Small intestine (tissue), 7 donors: ENCODE results near the gene RALB. TPM values are rescaled to one million over a fixed set of nuclear protein-coding genes. Genes with fewer than 3 reads are reported as not detected.

Experiments
- DNase-seq, 2 donors: peaks; one replicate each; pipeline versions ENCODE4 v3.0.0 to v3.0.0-alpha.2; 2013
- FAIRE-seq: peaks from 2 replicates; lab custom pipeline; 2012; peaks lifted over from hg19 to GRCh38; lab: Jason Lieb, UNC
- H3K27ac ChIP-seq, 3 donors: one replicate each; pipeline ENCODE4 v1.5.1; 2013; ENCODE audit warnings: low read length in 2 of 3, mild to moderate bottlenecking in 2 of 3, control low read depth in 1 of 3, inconsistent platforms in 1 of 3, low read depth in 1 of 3, moderate library complexity in 1 of 3
- H3K27me3 ChIP-seq, 3 donors: one replicate each; pipeline ENCODE4 v1.6.1; 2013; ENCODE audit warnings: low read length in 3 of 3, inconsistent platforms in 1 of 3; ENCODE audit not compliant: control insufficient read depth in 3 of 3, insufficient read depth in 3 of 3
- H3K36me3 ChIP-seq, 3 donors: one replicate each; pipeline ENCODE4 v1.6.1; 2013; ENCODE audit warnings: low read length in 3 of 3, inconsistent platforms in 1 of 3, low read depth in 1 of 3, mild to moderate bottlenecking in 1 of 3, moderate library complexity in 1 of 3; ENCODE audit not compliant: control insufficient read depth in 3 of 3, insufficient read depth in 2 of 3
- H3K4me1 ChIP-seq, 3 donors: one replicate each; pipeline ENCODE4 v1.6.1; 2013; ENCODE audit warnings: low read length in 2 of 3, inconsistent platforms in 1 of 3, low read depth in 1 of 3, mild to moderate bottlenecking in 1 of 3, moderate library complexity in 1 of 3; ENCODE audit not compliant: control insufficient read depth in 3 of 3, insufficient read depth in 2 of 3
- H3K4me3 ChIP-seq, 3 donors: one replicate each; pipeline ENCODE4 v1.5.1; 2013; ENCODE audit warnings: low read length in 3 of 3, control low read depth in 1 of 3, inconsistent platforms in 1 of 3, low read depth in 1 of 3, mild to moderate bottlenecking in 1 of 3, moderate library complexity in 1 of 3
- H3K9me3 ChIP-seq, 2 donors: one replicate each; pipeline ENCODE4 v1.6.1; 2013; ENCODE audit warnings: low read depth in 1 of 2, low read length in 1 of 2; ENCODE audit not compliant: control insufficient read depth in 2 of 2, insufficient read depth in 1 of 2
- WGBS, 3 donors: extraction: QIAGEN DNeasy Blood & Tissue Kit; methylation state at CpG; one replicate each; pipeline ENCODE4 v1.1.7; 2013; 5-methylcytosine and 5-hydroxymethylcytosine counted together
- polyA plus RNA-seq, 4 donors: library from polyadenylated mRNA; stranded (reverse) in 3 of 4; unstranded in 1 of 4; fragments of 200-250 nt in 3 of 4; fragments of 120-200 nt in 1 of 4; gene quantifications; one replicate each; pipeline versions ENCODE4 v1.2.1 to v1.2.3, GENCODE V29; 2013
- donor health status: healthy with polysubstance abuse.
- donor health status: control.
- donor health status: control.
- donor health status: Bipolar disorder and iron deficiency.
- donor health status: healthy.

Gene RALB
- polyA plus RNA-seq, 4 donors: 61.8 to 141 (median 75.3) TPM

GRCh38 chr2:120251880-120252224 is 800 bp upstream of the RALB start:
- H3K27ac ChIP-seq: peak overlapping the region; percentile 59 to 87 (median 86)
- peaks cover 0 to 3% (median 0%) of the 10 kb centered on the region in 3 donors for H3K36me3 ChIP-seq
- FAIRE-seq (no peak), DNase-seq (peak in 1 of 2 donors; percentile 71)
- peaks cover 0 to 3% of the 10 kb centered on the region in 2 donors for H3K9me3 ChIP-seq
- H3K27me3 ChIP-seq: peaks cover 0 to 3% (median 0%) of the 10 kb centered on the region in 3 donors
- H3K4me3 ChIP-seq: peak overlapping the region; percentile 59 to 82 (median 80)
- 5 to 14% (median 11%) methylated on average over 6 of the region's 6 CpGs for WGBS, 3 donors
- H3K4me1 ChIP-seq: peaks cover 0 to 15% (median 4%) of the 10 kb centered on the region in 3 donors

GRCh38 chr2:120253021-120253882 is 600 bp downstream of the RALB start:
- Histone ChIP-seq H3K4me1 (peaks cover 0 to 18% (median 7%) of the 10 kb centered on the region in 3 donors), H3K27ac (peak overlapping the region; percentile 75 to 93 (median 88)), H3K36me3 (peaks cover 0 to 4% (median 0%) of the 10 kb centered on the region in 3 donors), H3K9me3 (peaks cover 0 to 3% of the 10 kb centered on the region in 2 donors), H3K4me3 (peak overlapping the region; percentile 80 to 83 (median 82)), H3K27me3 (peaks cover 0 to 1% (median 0%) of the 10 kb centered on the region in 3 donors)
- FAIRE-seq (no peak), DNase-seq (peak; percentile 71 to 86)
- WGBS, 3 donors: 0 to 1% (median 0%) methylated on average over 40 to 60 of the region's 60 CpGs

- H3K4me1 ChIP-seq: peaks cover 0 to 18% (median 7%) of the 10 kb centered on the region in 3 donors
- peak overlapping the region in 2 of 3 donors; percentile 88 to 93 for H3K27ac ChIP-seq
- H3K4me3 ChIP-seq: peak overlapping the region; percentile 11 to 82 (median 80)
- WGBS, 3 donors: 62 to 83% (median 83%) methylated on average over 8 of the region's 8 CpGs
- peaks cover 0 to 8% (median 0%) of the 10 kb centered on the region in 3 donors for H3K36me3 ChIP-seq
- FAIRE-seq: no peak
- H3K27me3 ChIP-seq: no peaks in the 10 kb centered on the region
- H3K9me3 ChIP-seq: peaks cover 0 to 3% of the 10 kb centered on the region in 2 donors
- DNase-seq: no peak
These were observed 1.5 kb downstream of the RALB start for GRCh38 chr2:120254178-120254577.

- DNase-seq (no peak), FAIRE-seq (no peak)
- Histone ChIP-seq H3K4me3 (no peak overlapping the region), H3K4me1 (peaks cover 0 to 18% (median 7%) of the 10 kb centered on the region in 3 donors), H3K27me3 (no peaks in the 10 kb centered on the region), H3K36me3 (peaks cover 0 to 9% (median 0%) of the 10 kb centered on the region in 3 donors), H3K27ac (no peak overlapping the region), H3K9me3 (peaks cover 0 to 5% of the 10 kb centered on the region in 2 donors)
- WGBS, 3 donors: 73 to 93% (median 89%) methylated on average over 6 of the region's 6 CpGs
These were observed 2.4 kb downstream of the RALB start for GRCh38 chr2:120255071-120255470.

GRCh38 chr2:120255986-120256650 is 3.5 kb downstream of the RALB start:
- Histone ChIP-seq H3K4me1 (peaks cover 0 to 18% (median 7%) of the 10 kb centered on the region in 3 donors), H3K9me3 (peaks cover 3 to 13% of the 10 kb centered on the region in 2 donors), H3K27ac (peak overlapping the region in 1 of 3 donors; percentile 4), H3K27me3 (no peaks in the 10 kb centered on the region), H3K4me3 (no peak overlapping the region), H3K36me3 (peaks cover 0 to 13% (median 0%) of the 10 kb centered on the region in 3 donors)
- FAIRE-seq (no peak), DNase-seq (no peak)
- WGBS, 3 donors: 58 to 72% (median 68%) methylated on average over 9 of the region's 9 CpGs

- DNase-seq: no peak
- FAIRE-seq: no peak
- H3K27ac ChIP-seq: peak overlapping the region in 1 of 3 donors; percentile 4
These were observed 4.0 kb downstream of the RALB start for GRCh38 chr2:120256651-120257000.

GRCh38 chr2:120257522-120257921 is 4.9 kb downstream of the RALB start:
- no peak for DNase-seq
- peaks cover 0 to 13% (median 0%) of the 10 kb centered on the region in 3 donors for H3K36me3 ChIP-seq
- no peaks in the 10 kb centered on the region for H3K27me3 ChIP-seq
- H3K9me3 ChIP-seq: peaks cover 3 to 13% of the 10 kb centered on the region in 2 donors
- no peak overlapping the region for H3K4me3 ChIP-seq
- peak overlapping the region in 1 of 3 donors; percentile 71 for H3K27ac ChIP-seq
- 46 to 56% (median 49%) methylated on average over 1 of the region's 1 CpG for WGBS, 3 donors
- no peak for FAIRE-seq
- H3K4me1 ChIP-seq: peaks cover 0 to 13% (median 7%) of the 10 kb centered on the region in 3 donors

More at GRCh38 chr2:120256651-120257000, 4.0 kb downstream of the RALB start:
- Histone ChIP-seq H3K9me3 (peaks cover 3 to 13% of the 10 kb centered on the region in 2 donors), H3K4me3 (no peak overlapping the region), H3K4me1 (peaks cover 0 to 18% (median 7%) of the 10 kb centered on the region in 3 donors), H3K36me3 (peaks cover 0 to 13% (median 0%) of the 10 kb centered on the region in 3 donors), H3K27me3 (no peaks in the 10 kb centered on the region)
- WGBS, 3 donors: 71 to 91% (median 83%) methylated on average over 1 of the region's 1 CpG

GRCh38 chr2:120258196-120258595 is 5.5 kb downstream of the RALB start:
- H3K36me3 ChIP-seq: peaks cover 0 to 15% (median 0%) of the 10 kb centered on the region in 3 donors
- no peak overlapping the region for H3K4me3 ChIP-seq
- H3K9me3 ChIP-seq: peaks cover 3 to 13% of the 10 kb centered on the region in 2 donors
- H3K27me3 ChIP-seq: no peaks in the 10 kb centered on the region
- FAIRE-seq (no peak), DNase-seq (peak in 1 of 2 donors; percentile 75)
- 68 to 80% (median 73%) methylated on average over 9 of the region's 9 CpGs for WGBS, 3 donors
- peaks cover 0 to 13% (median 7%) of the 10 kb centered on the region in 3 donors for H3K4me1 ChIP-seq
- H3K27ac ChIP-seq: peak overlapping the region in 1 of 3 donors; percentile 71
